CD4-positive, alpha-beta T cell (primary cell): ENCODE results near the gene SNAP25. TPM values are rescaled to one million over a fixed set of nuclear protein-coding genes. Genes with fewer than 3 reads are reported as not detected.

Experiments
- ATAC-seq: fragments of 200-7000 bp; cut with Tn5 transposase; one replicate; pipeline ENCODE4 v1.10.0; 2022; ENCODE audit warnings: mild to moderate bottlenecking; ENCODE audit not compliant: poor library complexity
- CTCF ChIA-PET: fragments of 350-600 bp; sonication (Branson Sonifier 250); formaldehyde crosslinking; loops from one replicate; lab custom pipeline; 2021; ENCODE audit warnings: antibody characterized with exemption, inconsistent platforms; lab: Charles Lee
- POLR2A ChIA-PET: fragments of 350-600 bp; sonication (Branson Sonifier 250); formaldehyde crosslinking; loops from one replicate; lab custom pipeline; 2021; ENCODE audit warnings: antibody characterized with exemption, inconsistent platforms; lab: Charles Lee
- DNase-seq, 14 experiments: peaks; one replicate each; pipeline ENCODE4 v3.0.0-alpha.2; 2013 to 2020; ENCODE audit warnings: mixed read lengths in 2 of 14
- H3K27ac ChIP-seq, 2 donors: one replicate each; pipeline versions ENCODE4 v1.5.1 to v1.7.0; 2013; ENCODE audit warnings: low read length in 2 of 2, low read depth in 1 of 2, mild to moderate bottlenecking in 1 of 2
- H3K27me3 ChIP-seq, 2 experiments: 1 replicate in 1 of 2; 2 replicates in 1 of 2; pipeline versions ENCODE4 v1.6.1 to v1.7.0; 2013; ENCODE audit warnings: low read length in 2 of 2, control low read depth in 1 of 2, mild to moderate bottlenecking in 1 of 2, moderate library complexity in 1 of 2; ENCODE audit not compliant: insufficient read depth in 2 of 2, control insufficient read depth in 1 of 2
- H3K36me3 ChIP-seq: one replicate; pipeline ENCODE4 v1.6.1; 2013; ENCODE audit warnings: low read length, control low read depth; ENCODE audit not compliant: insufficient read depth
- H3K4me1 ChIP-seq: one replicate; pipeline ENCODE4 v1.6.1; 2013; ENCODE audit warnings: low read length, control low read depth; ENCODE audit not compliant: insufficient read depth
- H3K4me3 ChIP-seq: one replicate; pipeline ENCODE4 v1.5.1; 2013; ENCODE audit warnings: mild to moderate bottlenecking, low read length, moderate library complexity
- H3K9me3 ChIP-seq, 2 experiments: 1 replicate in 1 of 2; 2 replicates in 1 of 2; pipeline versions ENCODE4 v1.6.1 to v1.7.0; 2013; ENCODE audit warnings: low read length in 2 of 2, mild to moderate bottlenecking in 2 of 2, control low read depth in 1 of 2, moderate library complexity in 1 of 2; ENCODE audit not compliant: control insufficient read depth in 1 of 2, insufficient read depth in 1 of 2
- H3K27ac Mint-ChIP-seq: one replicate; pipeline ENCODE4 v1.8.0; 2020; ENCODE audit warnings: mixed read lengths
- H3K27me3 Mint-ChIP-seq: one replicate; pipeline ENCODE4 v1.8.0; 2021; ENCODE audit warnings: mixed read lengths
- H3K36me3 Mint-ChIP-seq: one replicate; pipeline ENCODE4 v1.8.0; 2021; ENCODE audit warnings: low read depth, mixed read lengths
- H3K4me1 Mint-ChIP-seq: one replicate; pipeline ENCODE4 v1.8.0; 2021; ENCODE audit warnings: low read depth, mixed read lengths
- H3K4me3 Mint-ChIP-seq: one replicate; pipeline ENCODE4 v1.8.0; 2020; ENCODE audit warnings: mild to moderate bottlenecking, mixed read lengths
- H3K9me3 Mint-ChIP-seq: one replicate; pipeline ENCODE4 v1.8.0; 2020; ENCODE audit warnings: mixed read lengths
- intact Hi-C, 2 experiments: fragments of 100-400 bp; cut with DNase I in 1 of 2; cut with micrococcal nuclease in 1 of 2; formaldehyde crosslinking; loops; one replicate each; pipeline versions ENCODE4 v1.15.1 to v1.9.0; 2023 to 2025; cut with DNase I, micrococcal nuclease
- total RNA-seq, 174 experiments: library from RNA in 2 of 174; stranded (reverse) in 2 of 174; gene quantifications; one replicate each; pipeline ENCODE4 v1.2.3 and lab custom pipeline; 2021 to 2026
- TF ChIP-seq, protein P1 (sequence below): fragments of 200-600 bp; IDR thresholded peaks from one replicate; pipeline ENCODE4 v1.8.0; 2022; ENCODE audit warnings: antibody characterized with exemption, mild to moderate bottlenecking

Gene SNAP25
- total RNA-seq, 2 experiments from 2014 or later: not detected

GRCh38 chr20:10219452-10219791 lies 792 bp downstream of the SNAP25 start:
- H3K27ac ChIP-seq: no peak overlapping the region
- Mint-ChIP-seq H3K27me3 (peaks cover 85% of the 10 kb centered on the region), H3K36me3 (no peaks in the 10 kb centered on the region), H3K4me3 (no peak overlapping the region), H3K27ac (no peak overlapping the region), H3K9me3 (peaks cover 7% of the 10 kb centered on the region), H3K4me1 (peaks cover 21% of the 10 kb centered on the region)
- no peaks in the 10 kb centered on the region for H3K36me3 ChIP-seq
- H3K4me3 ChIP-seq: no peak overlapping the region
- H3K9me3 ChIP-seq: peaks cover 0 to 24% of the 10 kb centered on the region in 2 experiments
- TF ChIP-seq, protein P1, sequence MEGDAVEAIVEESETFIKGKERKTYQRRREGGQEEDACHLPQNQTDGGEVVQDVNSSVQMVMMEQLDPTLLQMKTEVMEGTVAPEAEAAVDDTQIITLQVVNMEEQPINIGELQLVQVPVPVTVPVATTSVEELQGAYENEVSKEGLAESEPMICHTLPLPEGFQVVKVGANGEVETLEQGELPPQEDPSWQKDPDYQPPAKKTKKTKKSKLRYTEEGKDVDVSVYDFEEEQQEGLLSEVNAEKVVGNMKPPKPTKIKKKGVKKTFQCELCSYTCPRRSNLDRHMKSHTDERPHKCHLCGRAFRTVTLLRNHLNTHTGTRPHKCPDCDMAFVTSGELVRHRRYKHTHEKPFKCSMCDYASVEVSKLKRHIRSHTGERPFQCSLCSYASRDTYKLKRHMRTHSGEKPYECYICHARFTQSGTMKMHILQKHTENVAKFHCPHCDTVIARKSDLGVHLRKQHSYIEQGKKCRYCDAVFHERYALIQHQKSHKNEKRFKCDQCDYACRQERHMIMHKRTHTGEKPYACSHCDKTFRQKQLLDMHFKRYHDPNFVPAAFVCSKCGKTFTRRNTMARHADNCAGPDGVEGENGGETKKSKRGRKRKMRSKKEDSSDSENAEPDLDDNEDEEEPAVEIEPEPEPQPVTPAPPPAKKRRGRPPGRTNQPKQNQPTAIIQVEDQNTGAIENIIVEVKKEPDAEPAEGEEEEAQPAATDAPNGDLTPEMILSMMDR: no peak
- DNase-seq: peak; percentile 29 to 77 (median 44)
- ATAC-seq: peak; percentile 79
- intact Hi-C loops: no loop called here
- POLR2A ChIA-PET: no interaction called here
- peaks cover 20% of the 10 kb centered on the region for H3K4me1 ChIP-seq
- CTCF ChIA-PET: no interaction called here
- peaks cover 25 to 55% of the 10 kb centered on the region in 2 experiments for H3K27me3 ChIP-seq

DNA sequence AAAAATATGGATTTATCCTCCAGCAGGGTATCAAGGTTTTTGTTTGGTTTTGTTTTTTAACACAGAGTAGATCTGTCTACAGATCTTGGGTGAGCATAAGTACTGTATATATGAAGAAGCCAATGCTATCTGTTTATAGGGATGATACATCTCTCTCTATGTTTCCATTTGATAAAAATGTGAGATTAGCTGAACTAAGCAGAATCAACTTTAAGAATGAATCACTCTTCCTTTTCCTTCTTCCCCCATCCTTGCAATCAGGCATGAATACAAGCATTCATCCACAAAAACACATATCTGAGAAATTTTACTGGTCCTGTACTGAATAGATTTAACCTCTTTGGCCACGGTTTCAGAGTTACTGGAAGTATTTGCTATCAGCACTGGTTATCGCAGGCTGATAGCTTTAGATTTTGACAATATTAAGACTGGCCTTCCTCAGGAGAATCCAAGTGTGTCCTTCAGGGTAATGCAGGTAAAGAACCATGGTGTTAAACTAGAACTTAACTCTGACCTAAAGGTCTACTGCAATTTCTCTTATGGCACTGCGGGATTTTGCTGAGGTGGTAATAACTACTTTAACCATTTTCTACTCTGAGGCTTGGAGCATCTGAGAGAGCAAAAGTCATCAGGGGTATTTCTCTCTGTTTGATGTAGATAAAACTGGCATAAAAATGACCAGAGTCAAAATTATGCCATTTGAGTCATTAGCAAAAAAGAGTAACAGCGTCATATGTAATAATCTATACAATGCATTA lies 1.5 kb downstream of the SNAP25 start:
- CTCF ChIA-PET: no interaction called here

DNA sequence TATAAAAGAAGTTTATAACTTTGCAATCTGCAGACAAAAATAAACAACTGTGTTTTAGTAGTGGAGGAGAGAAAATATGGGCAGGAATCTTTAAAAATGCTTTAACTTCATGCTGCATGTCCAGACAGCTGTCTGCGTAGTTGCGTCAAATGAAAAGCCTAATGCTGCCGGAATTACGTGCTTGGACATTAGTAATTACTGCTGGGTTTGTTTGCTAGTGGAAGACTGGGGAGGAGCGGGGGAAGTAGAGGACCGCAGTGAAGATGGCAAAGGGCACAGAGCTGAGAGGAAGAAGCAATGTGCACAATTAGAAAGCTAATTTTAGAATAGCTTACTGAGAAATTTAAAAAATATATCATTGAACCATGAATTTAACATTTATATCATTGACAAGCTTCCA lies 2.4 kb downstream of the SNAP25 start:
- ChIA-PET POLR2A (no interaction called here), CTCF (no interaction called here)
- Histone ChIP-seq H3K4me1 (peaks cover 20% of the 10 kb centered on the region), H3K27ac (no peak overlapping the region), H3K4me3 (no peak overlapping the region), H3K36me3 (no peaks in the 10 kb centered on the region), H3K27me3 (peaks cover 25 to 51% of the 10 kb centered on the region in 2 experiments), H3K9me3 (peaks cover 0 to 24% of the 10 kb centered on the region in 2 experiments)
- peaks cover 21% of the 10 kb centered on the region for H3K4me1 Mint-ChIP-seq
- H3K27me3 Mint-ChIP-seq: peaks cover 84% of the 10 kb centered on the region
- intact Hi-C loops: no loop called here
- no peak overlapping the region for H3K4me3 Mint-ChIP-seq
- H3K27ac Mint-ChIP-seq: no peak overlapping the region
- TF ChIP-seq, protein P1: no peak
- DNase-seq (no peak), ATAC-seq (no peak)
- peaks cover 7% of the 10 kb centered on the region for H3K9me3 Mint-ChIP-seq
- no peaks in the 10 kb centered on the region for H3K36me3 Mint-ChIP-seq

More for the DNA sequence above, 1.5 kb downstream of the SNAP25 start:
- Mint-ChIP-seq H3K27ac (no peak overlapping the region), H3K36me3 (no peaks in the 10 kb centered on the region), H3K4me1 (peaks cover 21% of the 10 kb centered on the region), H3K27me3 (peaks cover 86% of the 10 kb centered on the region), H3K9me3 (peaks cover 7% of the 10 kb centered on the region), H3K4me3 (no peak overlapping the region)
- POLR2A ChIA-PET: no interaction called here
- Histone ChIP-seq H3K27ac (no peak overlapping the region), H3K27me3 (peaks cover 25 to 55% of the 10 kb centered on the region in 2 experiments), H3K9me3 (peaks cover 0 to 24% of the 10 kb centered on the region in 2 experiments), H3K36me3 (no peaks in the 10 kb centered on the region), H3K4me3 (no peak overlapping the region), H3K4me1 (peaks cover 20% of the 10 kb centered on the region)
- DNase-seq: no peak
- TF ChIP-seq, protein P1: no peak
- no peak for ATAC-seq
- intact Hi-C loops: no loop called here
